ENCODE data around the gene SLU7.
"Not testable (repeated sequence)": the region's sequence is repeated elsewhere in the genome, so short reads cannot be mapped to it uniquely, and the experiment has no call there.

The SLU7 gene

DNA sequence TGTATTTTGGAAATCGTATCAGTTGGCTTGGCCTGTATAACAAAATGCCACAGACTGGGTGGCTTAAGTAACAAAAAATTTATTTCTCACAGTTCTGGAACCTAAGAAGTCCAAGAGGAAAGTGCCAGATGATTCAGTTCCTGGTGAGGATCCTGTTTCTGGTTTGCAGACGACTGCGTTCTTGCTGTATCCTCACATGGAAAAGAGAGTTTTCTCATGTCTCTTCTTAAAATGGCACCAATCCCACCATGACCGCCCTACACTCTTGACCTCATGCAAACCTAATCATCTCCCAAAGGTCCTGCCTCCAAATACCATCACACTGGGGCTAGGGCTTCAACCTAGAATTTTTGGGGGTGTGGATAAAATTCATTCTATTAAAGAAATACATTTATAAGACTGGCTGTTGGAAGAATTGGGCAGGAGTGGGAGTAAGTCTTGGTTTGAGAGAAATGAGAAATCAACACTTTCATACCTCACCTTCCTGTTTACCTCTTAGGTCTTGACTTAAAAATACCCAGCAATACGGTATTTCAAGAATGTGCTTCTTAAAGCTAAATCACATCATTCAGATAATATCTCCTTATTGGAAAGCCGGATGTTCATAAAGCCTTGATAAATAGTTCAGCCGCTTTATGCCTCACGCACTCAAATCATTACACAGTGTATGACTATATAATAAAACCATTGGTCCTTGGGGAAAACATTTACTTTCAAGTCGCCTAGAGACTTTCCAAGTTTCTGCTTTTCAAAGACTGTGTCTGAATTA, 31.5 kb upstream of the SLU7 start:
- DNase-seq (ENCODE audit: low read depth in 3 of 3) = no peak

- DNase-seq (ENCODE audit: low read depth in 3 of 3) = no peak
Measured at GRCh38 chr5:160449458-160449857, 30.6 kb upstream of the SLU7 start.

DNA sequence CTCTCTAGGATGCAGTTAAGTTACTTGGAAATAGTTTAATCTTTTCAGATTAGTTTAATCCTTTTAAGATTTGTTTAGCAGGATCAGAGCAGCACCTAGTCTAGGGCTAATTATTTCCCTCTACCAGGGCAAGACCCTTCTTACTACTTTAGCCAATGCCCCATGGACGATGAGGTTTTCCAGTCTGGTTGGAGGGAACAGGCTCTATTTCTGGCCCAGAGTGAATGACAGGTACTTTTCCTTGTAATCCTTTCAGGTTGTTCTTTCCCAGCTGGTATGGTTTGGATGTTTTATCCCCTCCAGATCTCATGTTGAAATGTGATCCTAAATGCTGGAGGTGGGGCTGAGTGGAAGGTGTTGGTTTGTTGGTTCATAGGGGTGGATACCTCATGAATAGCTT, 30.0 kb upstream of the SLU7 start:
- DNase-seq (ENCODE audit: low read depth in 3 of 3) = no peak

GRCh38 chr5:160445751-160446150, 26.9 kb upstream of the SLU7 start:
- DNase-seq (ENCODE audit: low read depth in 3 of 3) = no peak

DNA sequence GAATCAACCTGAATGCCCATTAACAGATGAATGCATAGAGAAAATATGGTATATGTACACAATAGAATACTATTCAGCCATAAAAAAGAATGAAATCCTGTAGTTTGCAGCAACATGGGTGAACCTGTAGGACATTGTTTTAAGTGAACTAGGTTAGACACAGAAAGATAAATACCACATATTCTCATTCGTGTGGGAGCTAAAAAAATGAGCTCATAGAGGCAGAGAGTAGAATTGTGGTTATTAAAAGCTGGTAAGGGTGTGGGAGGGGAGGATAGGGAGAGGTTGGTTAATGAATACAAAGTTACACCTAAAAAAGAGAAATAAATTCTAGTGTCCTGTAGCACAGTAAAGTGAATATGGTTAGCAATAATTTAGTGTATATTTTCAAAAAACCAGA, 26.3 kb upstream of the SLU7 start:
- DNase-seq (ENCODE audit: low read depth in 3 of 3) = no peak

GRCh38 chr5:160444407-160444806, 25.5 kb upstream of the SLU7 start:
- no peak for DNase-seq (ENCODE audit: low read depth in 3 of 3)

- DNase-seq (ENCODE audit: low read depth in 3 of 3) = no peak
Measured at GRCh38 chr5:160442824-160443431, 24.0 kb upstream of the SLU7 start.

GRCh38 chr5:160441311-160441781, 22.5 kb upstream of the SLU7 start:
- DNase-seq (ENCODE audit: low read depth in 3 of 3) = no peak

DNA sequence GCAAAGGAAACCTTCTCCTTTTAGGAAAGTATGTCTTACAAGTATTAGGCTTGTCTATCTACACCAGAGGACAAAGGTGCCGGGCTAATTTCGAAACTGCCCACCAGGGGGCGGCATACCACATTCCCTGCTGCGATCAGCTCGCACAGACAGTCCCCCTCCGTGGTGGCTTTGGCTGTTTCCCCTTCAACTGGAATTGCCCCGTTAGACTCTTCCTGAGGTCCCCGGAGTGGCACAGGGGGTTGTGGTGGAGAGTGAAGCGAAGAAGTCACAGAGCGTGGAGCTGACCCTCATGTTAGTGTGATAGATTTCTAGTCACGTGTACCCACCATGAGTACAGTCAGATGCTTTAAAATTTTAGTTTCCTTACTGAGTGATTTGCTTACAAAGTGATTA, 20.3 kb upstream of the SLU7 start:
- peak; percentile 80 to 92 (median 80) for DNase-seq (ENCODE audit: low read depth in 3 of 3)

DNA sequence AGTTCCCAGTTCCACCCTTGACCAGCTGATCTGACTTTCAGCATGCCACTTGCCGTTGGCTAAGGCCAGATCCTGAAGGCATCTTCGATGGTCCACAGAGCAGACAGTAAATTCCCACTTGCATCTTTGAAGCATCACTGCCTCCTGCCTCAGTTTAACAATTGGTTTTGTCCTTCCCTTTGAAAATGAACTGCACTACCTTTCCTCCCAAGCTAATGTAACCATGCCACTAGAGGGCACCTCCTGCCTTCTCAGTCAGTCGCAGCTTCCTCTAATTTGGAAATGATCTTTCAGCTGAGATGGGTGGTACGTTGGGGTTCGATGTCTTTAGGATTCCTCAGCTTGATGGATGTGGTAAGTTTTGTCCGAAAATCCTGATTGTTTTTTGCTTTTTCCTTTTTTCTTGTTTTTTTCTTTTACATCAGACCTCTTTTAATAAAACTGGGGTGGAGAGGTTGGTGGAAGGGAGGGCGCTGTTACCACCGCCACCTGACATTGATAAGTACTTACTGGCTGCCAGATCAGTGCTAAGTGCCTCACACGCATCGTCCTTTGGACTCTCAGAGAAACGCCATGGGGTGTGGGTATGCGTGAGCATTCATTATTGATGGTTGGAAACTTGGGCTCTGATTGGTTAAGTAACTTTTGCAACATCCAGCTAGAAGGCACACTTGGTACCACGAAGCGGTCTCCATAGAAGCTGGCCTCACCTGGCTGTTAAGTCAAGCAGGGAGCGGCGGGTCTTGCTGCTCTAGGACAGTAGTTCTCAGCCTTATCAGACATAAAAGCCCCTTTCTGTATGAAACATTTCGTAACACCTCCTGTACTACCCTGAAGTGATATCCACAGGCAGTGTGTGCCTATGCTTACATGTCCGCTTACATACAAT, 19.7 kb upstream of the SLU7 start:
- peak in 2 of 3 experiments; percentile 34 to 54 for DNase-seq (ENCODE audit: low read depth in 3 of 3)

DNA sequence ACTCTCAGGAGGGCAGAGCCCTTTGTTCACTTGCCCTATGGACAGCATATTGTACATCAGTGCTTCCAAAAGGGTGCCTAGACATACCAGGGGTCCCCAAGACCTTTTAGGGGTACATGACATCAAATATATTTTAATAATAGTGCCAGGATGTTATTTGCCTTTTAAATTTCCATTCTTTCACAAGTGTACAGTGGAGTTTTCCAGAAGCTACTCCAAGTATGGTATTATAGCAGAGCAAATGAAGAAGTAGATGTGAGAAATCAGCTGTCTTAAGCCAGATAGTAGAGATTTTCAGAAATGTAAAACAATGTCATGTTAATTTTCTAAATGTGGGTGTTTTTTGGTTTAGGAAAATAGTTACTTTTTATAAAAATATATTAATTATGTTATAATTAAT, 18.4 kb upstream of the SLU7 start:
- no peak for DNase-seq (ENCODE audit: low read depth in 3 of 3)

GRCh38 chr5:160436661-160437060, 17.8 kb upstream of the SLU7 start:
- DNase-seq (ENCODE audit: low read depth in 3 of 3) = not testable (repeated sequence)

GRCh38 chr5:160436017-160436416, 17.1 kb upstream of the SLU7 start:
- DNase-seq (ENCODE audit: low read depth in 3 of 3) = no peak

DNA sequence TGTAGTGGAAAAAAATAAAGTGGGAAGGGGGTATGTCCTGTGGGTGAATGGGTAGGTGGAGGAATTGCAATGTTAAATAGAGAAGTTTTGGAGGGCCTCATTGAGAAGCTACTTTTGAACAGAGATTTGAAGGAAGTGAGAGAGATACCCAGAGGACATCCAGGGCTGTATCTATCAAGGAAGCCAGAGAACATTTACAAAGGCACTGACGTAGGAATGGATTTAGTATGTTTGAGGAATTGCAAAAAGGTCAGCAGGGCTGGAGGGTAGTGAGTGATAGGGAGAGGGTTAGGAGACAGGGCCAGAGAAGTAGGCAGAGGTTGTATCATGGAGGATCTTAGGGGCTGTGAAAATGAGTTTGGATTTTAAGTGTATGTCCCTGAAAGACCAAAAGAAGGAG, 16.7 kb upstream of the SLU7 start:
- DNase-seq (ENCODE audit: low read depth in 3 of 3) = no peak

DNA sequence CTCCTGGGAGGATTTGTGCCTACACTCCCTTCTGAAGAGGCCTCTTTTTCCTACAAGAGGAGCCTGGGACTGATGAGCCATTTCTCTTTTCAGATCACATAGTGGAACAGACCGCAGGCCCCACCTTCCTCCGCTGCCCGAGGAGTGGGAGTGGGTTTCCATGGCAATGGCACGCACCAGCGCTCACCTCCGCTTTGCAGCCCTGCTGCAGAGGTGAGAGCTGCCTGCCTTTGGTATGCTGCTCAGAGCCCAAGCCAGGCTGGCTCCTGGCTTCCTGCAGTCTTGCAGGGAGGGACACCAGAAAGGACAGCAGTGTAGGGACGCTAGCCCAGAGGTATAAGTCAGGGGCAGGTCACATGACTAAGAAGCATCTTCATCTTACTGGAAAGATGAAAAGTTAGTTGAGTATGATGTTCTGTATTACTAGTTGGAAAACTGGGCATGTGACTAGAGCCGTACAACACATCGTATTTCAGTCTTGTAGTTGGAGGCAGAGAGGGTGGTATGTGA, 15.2 kb upstream of the SLU7 start:
- peak in 1 of 3 experiments; percentile 38 for DNase-seq (ENCODE audit: low read depth in 3 of 3)

DNA sequence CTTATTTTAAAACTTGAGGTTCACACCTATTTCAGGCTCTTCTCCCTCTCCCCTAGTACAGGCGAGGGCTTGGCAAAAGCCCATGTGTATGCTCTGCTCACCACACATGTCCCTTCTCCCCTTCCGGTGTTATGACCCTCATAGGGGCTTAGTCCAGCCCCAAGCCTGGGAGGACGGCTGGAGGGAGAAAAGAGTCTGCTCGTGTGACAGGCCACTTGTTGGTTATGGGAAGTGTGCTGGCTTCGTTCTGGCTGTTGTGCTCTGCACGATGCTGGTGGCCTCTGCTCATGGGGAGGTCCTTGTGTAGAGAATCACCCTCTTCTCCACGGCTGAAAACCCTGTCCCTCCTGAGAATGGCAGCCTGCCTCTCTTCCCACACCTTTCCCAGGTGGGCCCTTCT, 13.9 kb upstream of the SLU7 start:
- no peak for DNase-seq (ENCODE audit: low read depth in 3 of 3)

DNA sequence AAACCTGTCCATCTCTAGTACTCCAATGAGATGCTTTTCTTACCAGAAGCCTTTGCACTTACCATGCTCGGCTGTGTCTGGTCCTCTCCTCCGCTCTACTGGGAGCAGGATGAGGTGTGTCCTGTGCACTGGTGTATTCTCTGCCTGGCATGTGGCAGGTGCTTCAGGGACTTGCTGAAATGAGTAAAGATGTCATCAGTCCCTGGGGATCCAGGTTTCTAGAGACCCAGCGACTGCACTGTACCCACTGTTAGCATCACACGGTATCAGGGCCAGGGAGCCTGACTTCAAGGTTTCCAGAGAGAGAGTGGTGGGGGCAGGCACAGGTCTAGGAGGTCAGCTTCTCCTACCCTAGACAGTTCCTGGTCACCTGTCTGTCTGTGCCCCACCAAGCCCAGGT, 13.3 kb upstream of the SLU7 start:
- DNase-seq (ENCODE audit: low read depth in 3 of 3) = no peak

GRCh38 chr5:160427607-160428006, 8.7 kb upstream of the SLU7 start:
- DNase-seq (ENCODE audit: low read depth in 3 of 3) = no peak

GRCh38 chr5:160423099-160423498, 4.2 kb upstream of the SLU7 start:
- no peak for DNase-seq (ENCODE audit: low read depth in 3 of 3)

- peak; percentile 75 to 93 (median 80) for DNase-seq (ENCODE audit: low read depth in 3 of 3)
Measured at GRCh38 chr5:160421625-160422258, 2.9 kb upstream of the SLU7 start, which contains the start of gene PTTG1. Gene PTTG1 (plus strand): TSS chr5:160421855. CDS start chr5:160422313, 458 bp downstream.

- DNase-seq (ENCODE audit: low read depth in 3 of 3) = no peak
Measured at GRCh38 chr5:160420331-160420610, 1.4 kb upstream of the SLU7 start.

Data from stimulated activated CD4-positive, alpha-beta T cell treated with anti-CD3 and anti-CD28 coated beads, TNF-alpha, amount 100 ng/mL, for 24 hours (primary cell).